HepG2 (cell line): ENCODE measurements around the gene OCSTAMP.

Source experiments
- AKNA ChIP-seq: sonication (generic); formaldehyde crosslinking; IDR thresholded peaks from 2 replicates; pipeline ENCODE4 v1.4.0; 2020; ENCODE audit warnings: missing genetic modification reagents, borderline replicate concordance
- BCL6 ChIP-seq: IDR thresholded peaks from 2 replicates; pipeline ENCODE4 v1.6.1; 2016; ENCODE audit warnings: missing genetic modification reagents, missing compliant biosample characterization
- CEBPB ChIP-seq: IDR thresholded peaks from 2 replicates; pipeline ENCODE4 v1.6.1; 2011; ENCODE audit warnings: low read depth, low read length, improper control_type of control experiment, borderline replicate concordance
- CHD4 ChIP-seq: fragments of 200-600 bp; sonication (generic); IDR thresholded peaks from 2 replicates; pipeline ENCODE4 v1.7.0; 2017; ENCODE audit warnings: mild to moderate bottlenecking, low read length, borderline replicate concordance
- CTCF ChIP-seq: sonication (generic); formaldehyde crosslinking; IDR thresholded peaks from 2 replicates; pipeline ENCODE4 v1.5.0; 2020; ENCODE audit warnings: mild to moderate bottlenecking, missing genetic modification reagents, moderate library complexity
- KLF11 ChIP-seq: IDR thresholded peaks from 2 replicates; pipeline ENCODE4 v1.6.1; 2016; ENCODE audit warnings: missing compliant biosample characterization
- MNT ChIP-seq: fragments of 450-650 bp; IDR thresholded peaks from 2 replicates; pipeline ENCODE4 v1.6.1; 2016
- SAFB2 ChIP-seq: sonication (generic); formaldehyde crosslinking; IDR thresholded peaks from 2 replicates; pipeline ENCODE4 v1.5.1; 2020; ENCODE audit warnings: missing genetic modification reagents, low read depth, mild to moderate bottlenecking, borderline replicate concordance
- ZNF766 ChIP-seq: sonication (generic); formaldehyde crosslinking; IDR thresholded peaks from 2 replicates; pipeline ENCODE4 v1.5.0; 2020; ENCODE audit warnings: missing genetic modification reagents, borderline replicate concordance
- ZNF773 ChIP-seq: sonication (generic); formaldehyde crosslinking; IDR thresholded peaks from 2 replicates; pipeline ENCODE4 v1.4.0; 2020; ENCODE audit warnings: missing genetic modification reagents, borderline replicate concordance
- ZZZ3 ChIP-seq: sonication (generic); formaldehyde crosslinking; IDR thresholded peaks from 2 replicates; pipeline ENCODE4 v1.4.0; 2020; ENCODE audit warnings: missing genetic modification reagents, mild to moderate bottlenecking, borderline replicate concordance
- TF ChIP-seq, protein P1 (sequence below): sonication (generic); formaldehyde crosslinking; IDR thresholded peaks from 2 replicates; pipeline ENCODE4 v1.4.0; 2020; ENCODE audit warnings: missing genetic modification reagents

- TF ChIP-seq CTCF (CRISPR knock-in tag) (no peak), KLF11 (CRISPR knock-in tag) (no peak), ZZZ3 (CRISPR knock-in tag) (no peak), CEBPB (no peak), CHD4 (no peak), MNT (no peak), ZNF766 (CRISPR knock-in tag) (no peak), ZNF773 (no peak), SAFB2 (CRISPR knock-in tag) (no peak), AKNA (no peak), BCL6 (CRISPR knock-in tag) (no peak)
- TF ChIP-seq, protein P1, sequence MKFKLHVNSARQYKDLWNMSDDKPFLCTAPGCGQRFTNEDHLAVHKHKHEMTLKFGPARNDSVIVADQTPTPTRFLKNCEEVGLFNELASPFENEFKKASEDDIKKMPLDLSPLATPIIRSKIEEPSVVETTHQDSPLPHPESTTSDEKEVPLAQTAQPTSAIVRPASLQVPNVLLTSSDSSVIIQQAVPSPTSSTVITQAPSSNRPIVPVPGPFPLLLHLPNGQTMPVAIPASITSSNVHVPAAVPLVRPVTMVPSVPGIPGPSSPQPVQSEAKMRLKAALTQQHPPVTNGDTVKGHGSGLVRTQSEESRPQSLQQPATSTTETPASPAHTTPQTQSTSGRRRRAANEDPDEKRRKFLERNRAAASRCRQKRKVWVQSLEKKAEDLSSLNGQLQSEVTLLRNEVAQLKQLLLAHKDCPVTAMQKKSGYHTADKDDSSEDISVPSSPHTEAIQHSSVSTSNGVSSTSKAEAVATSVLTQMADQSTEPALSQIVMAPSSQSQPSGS (CRISPR knock-in tag), result no peak
These were observed 11.3 kb downstream of the OCSTAMP start for GRCh38 chr20:46539113-46539512.
